ENCODE results near the gene PIK3R2. TPM values are rescaled to one million over a fixed set of nuclear protein-coding genes. Genes with fewer than 3 reads are reported as not detected.

The PIK3R2 gene
- total and polyA plus RNA-seq, 4 donors = 14.1 to 134 (median 76.1) TPM

- Histone ChIP-seq H3K9me3 (ENCODE audit: control insufficient read depth, insufficient read depth, low read length) (no peaks in the 10 kb centered on the region), H3K27ac (ENCODE audit: low read depth, low read length) (no peak overlapping the region), H3K27me3 (ENCODE audit: control insufficient read depth, insufficient read depth, low read length) (no peaks in the 10 kb centered on the region), H3K4me3 (ENCODE audit: low read depth, low read length) (no peak overlapping the region), H3K36me3 (ENCODE audit: control insufficient read depth, insufficient read depth, low read length) (peaks cover 68% of the 10 kb centered on the region), H3K4me1 (ENCODE audit: control insufficient read depth, insufficient read depth, low read length) (no peaks in the 10 kb centered on the region)
- 93% methylated on average over 18 of the region's 18 CpGs for WGBS (ENCODE audit: insufficient coverage)
- no peak for DNase-seq (ENCODE audit: low read depth in 4 of 6, low spot score in 6 of 6)
Measured at GRCh38 chr19:18135712-18136584, 17.0 kb upstream of the PIK3R2 start.

DNA sequence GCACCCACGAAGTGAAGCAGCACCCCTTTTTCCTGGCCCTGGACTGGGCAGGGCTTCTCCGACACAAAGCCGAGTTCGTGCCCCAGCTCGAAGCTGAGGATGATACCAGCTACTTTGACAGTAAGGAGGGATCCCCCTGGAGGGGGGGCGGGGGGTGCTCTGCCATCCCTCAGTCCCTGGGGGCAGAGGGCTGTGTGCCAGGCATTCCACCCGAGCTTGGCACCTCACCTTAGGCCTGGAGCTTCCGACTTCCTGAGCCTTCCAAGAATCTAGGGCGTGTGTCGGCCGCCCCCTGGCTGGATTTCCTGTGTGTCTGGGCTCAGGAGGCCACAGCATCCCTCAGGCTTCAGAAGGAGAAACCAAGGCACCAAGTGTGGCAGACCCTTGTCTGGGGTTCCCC, 15.7 kb upstream of the PIK3R2 start:
- H3K9me3 ChIP-seq (ENCODE audit: control insufficient read depth, insufficient read depth, low read length) = no peaks in the 10 kb centered on the region
- no peak for DNase-seq (ENCODE audit: low read depth in 4 of 6, low spot score in 6 of 6)
- H3K4me1 ChIP-seq (ENCODE audit: control insufficient read depth, insufficient read depth, low read length) = no peaks in the 10 kb centered on the region
- H3K27ac ChIP-seq (ENCODE audit: low read depth, low read length) = no peak overlapping the region
- peaks cover 70% of the 10 kb centered on the region for H3K36me3 ChIP-seq (ENCODE audit: control insufficient read depth, insufficient read depth, low read length)
- H3K4me3 ChIP-seq (ENCODE audit: low read depth, low read length) = no peak overlapping the region
- H3K27me3 ChIP-seq (ENCODE audit: control insufficient read depth, insufficient read depth, low read length) = no peaks in the 10 kb centered on the region
- 93% methylated on average over 11 of the region's 11 CpGs for WGBS (ENCODE audit: insufficient coverage)

DNA sequence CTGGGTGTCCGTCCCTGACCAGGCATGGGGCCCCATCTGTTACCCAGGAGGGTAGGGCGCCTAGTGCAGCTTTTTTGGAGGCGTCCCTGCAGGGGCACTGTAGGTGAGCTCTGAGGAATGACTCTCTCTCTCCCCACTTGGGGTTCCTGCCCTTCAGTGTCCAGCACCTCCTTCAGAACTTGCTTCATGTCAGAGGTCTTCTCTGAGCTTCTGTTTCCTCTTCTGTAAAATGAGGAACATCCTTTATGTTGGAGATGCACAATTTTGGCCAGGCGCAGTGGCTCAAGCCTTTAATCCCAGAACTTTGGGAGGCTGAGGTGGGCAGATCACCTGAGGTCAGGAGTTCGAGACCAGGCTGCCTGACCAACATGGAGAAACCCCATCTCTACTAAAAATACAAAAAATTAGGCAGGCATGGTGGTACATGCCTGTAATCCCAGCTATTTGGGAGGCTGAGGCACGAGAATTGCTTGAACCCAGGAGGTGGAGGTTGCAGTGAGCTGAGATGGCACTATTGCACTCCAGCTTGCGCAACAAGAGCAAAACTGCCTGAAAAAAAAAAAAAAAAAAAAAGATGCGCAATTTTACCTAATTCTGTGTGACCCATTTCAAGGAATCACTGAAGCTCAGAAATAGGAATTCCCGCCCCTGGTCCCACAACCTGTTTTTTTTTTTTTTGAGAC, 15.2 kb upstream of the PIK3R2 start:
- no peak for DNase-seq (ENCODE audit: low read depth in 4 of 6, low spot score in 6 of 6)
- no peaks in the 10 kb centered on the region for H3K4me1 ChIP-seq (ENCODE audit: control insufficient read depth, insufficient read depth, low read length)
- H3K9me3 ChIP-seq (ENCODE audit: control insufficient read depth, insufficient read depth, low read length) = no peaks in the 10 kb centered on the region
- H3K27ac ChIP-seq (ENCODE audit: low read depth, low read length) = no peak overlapping the region
- WGBS (ENCODE audit: insufficient coverage) = 95% methylated on average over 7 of the region's 9 CpGs
- H3K4me3 ChIP-seq (ENCODE audit: low read depth, low read length) = no peak overlapping the region
- no peaks in the 10 kb centered on the region for H3K27me3 ChIP-seq (ENCODE audit: control insufficient read depth, insufficient read depth, low read length)
- H3K36me3 ChIP-seq (ENCODE audit: control insufficient read depth, insufficient read depth, low read length) = peaks cover 71% of the 10 kb centered on the region

DNA sequence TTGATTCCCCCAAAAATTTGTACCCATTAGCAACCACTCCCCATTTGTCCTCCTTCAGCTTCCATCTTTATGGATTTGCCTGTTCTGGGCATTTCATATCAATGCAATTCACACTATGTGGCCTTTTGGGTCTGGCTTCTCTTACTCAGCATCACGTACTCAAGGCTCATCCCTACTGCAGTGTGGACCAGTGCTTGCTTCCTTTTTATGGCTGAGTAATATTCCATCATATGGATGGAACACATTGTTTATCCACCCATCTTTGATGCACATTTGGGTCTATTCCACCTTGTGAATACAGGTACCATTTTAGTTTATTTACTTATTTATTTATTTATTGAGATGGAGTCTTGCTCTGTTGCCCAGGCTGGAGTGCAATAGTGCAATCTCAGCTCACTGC, 12.5 kb upstream of the PIK3R2 start:
- Histone ChIP-seq H3K36me3 (ENCODE audit: control insufficient read depth, insufficient read depth, low read length) (peaks cover 76% of the 10 kb centered on the region), H3K27ac (ENCODE audit: low read depth, low read length) (no peak overlapping the region), H3K4me3 (ENCODE audit: low read depth, low read length) (no peak overlapping the region), H3K27me3 (ENCODE audit: control insufficient read depth, insufficient read depth, low read length) (no peaks in the 10 kb centered on the region), H3K9me3 (ENCODE audit: control insufficient read depth, insufficient read depth, low read length) (no peaks in the 10 kb centered on the region), H3K4me1 (ENCODE audit: control insufficient read depth, insufficient read depth, low read length) (no peaks in the 10 kb centered on the region)
- WGBS (ENCODE audit: insufficient coverage) = no CpG with 5 or more reads among the region's 1 CpG
- no peak for DNase-seq (ENCODE audit: low read depth in 4 of 6, low spot score in 6 of 6)

DNA sequence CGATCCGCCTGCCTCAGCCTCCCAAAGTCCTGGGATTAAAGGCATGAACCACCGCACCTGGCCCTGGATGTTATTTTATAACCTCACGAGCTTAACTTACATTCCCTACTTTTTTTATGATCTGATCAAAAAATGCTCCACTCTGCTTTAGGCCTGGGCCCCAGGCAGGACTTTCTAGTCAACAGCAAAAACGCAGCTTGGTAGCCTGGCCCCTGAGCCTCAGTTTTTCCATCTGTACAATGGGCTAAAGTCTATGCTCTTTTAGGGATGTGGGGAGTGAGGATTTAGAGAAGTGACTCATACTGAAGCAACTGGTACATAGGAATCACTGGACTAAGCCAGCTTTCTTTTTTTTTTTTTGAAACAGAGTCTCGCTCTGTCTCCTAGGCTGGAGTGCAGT, 11.9 kb upstream of the PIK3R2 start:
- Histone ChIP-seq H3K9me3 (ENCODE audit: control insufficient read depth, insufficient read depth, low read length) (no peaks in the 10 kb centered on the region), H3K4me1 (ENCODE audit: control insufficient read depth, insufficient read depth, low read length) (no peaks in the 10 kb centered on the region), H3K27ac (ENCODE audit: low read depth, low read length) (no peak overlapping the region), H3K36me3 (ENCODE audit: control insufficient read depth, insufficient read depth, low read length) (peaks cover 76% of the 10 kb centered on the region), H3K27me3 (ENCODE audit: control insufficient read depth, insufficient read depth, low read length) (no peaks in the 10 kb centered on the region), H3K4me3 (ENCODE audit: low read depth, low read length) (no peak overlapping the region)
- 98% methylated on average over 5 of the region's 6 CpGs for WGBS (ENCODE audit: insufficient coverage)
- DNase-seq (ENCODE audit: low read depth in 4 of 6, low spot score in 6 of 6) = no peak

GRCh38 chr19:18143902-18144301, 9.1 kb upstream of the PIK3R2 start:
- DNase-seq (ENCODE audit: low read depth in 4 of 6, low spot score in 6 of 6) = no peak

DNA sequence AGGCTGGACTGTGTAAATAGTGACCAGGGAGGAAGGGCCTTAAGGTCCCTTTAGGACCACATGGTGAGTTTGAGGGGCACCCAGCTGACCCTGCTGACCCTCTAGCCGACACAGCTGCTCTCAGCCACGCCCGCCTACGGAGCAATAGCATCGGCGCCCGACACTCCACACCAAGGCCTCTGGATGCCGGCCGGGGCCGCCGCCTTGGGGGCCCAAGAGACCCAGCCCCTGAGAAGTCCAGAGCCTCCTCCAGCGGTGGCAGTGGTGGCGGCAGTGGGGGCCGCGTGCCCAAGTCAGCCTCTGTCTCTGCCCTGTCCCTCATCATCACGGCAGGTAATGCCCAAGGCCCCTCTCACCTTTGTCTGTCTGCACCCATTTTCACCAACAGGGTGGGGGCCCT, 8.6 kb upstream of the PIK3R2 start:
- 96% methylated on average over 7 of the region's 16 CpGs for WGBS (ENCODE audit: insufficient coverage)
- no peaks in the 10 kb centered on the region for H3K27me3 ChIP-seq (ENCODE audit: control insufficient read depth, insufficient read depth, low read length)
- DNase-seq (ENCODE audit: low read depth in 4 of 6, low spot score in 6 of 6) = no peak
- H3K9me3 ChIP-seq (ENCODE audit: control insufficient read depth, insufficient read depth, low read length) = no peaks in the 10 kb centered on the region
- H3K4me3 ChIP-seq (ENCODE audit: low read depth, low read length) = no peak overlapping the region
- H3K4me1 ChIP-seq (ENCODE audit: control insufficient read depth, insufficient read depth, low read length) = no peaks in the 10 kb centered on the region
- H3K36me3 ChIP-seq (ENCODE audit: control insufficient read depth, insufficient read depth, low read length) = peaks cover 83% of the 10 kb centered on the region
- H3K27ac ChIP-seq (ENCODE audit: low read depth, low read length) = no peak overlapping the region

More at GRCh38 chr19:18143902-18144301, 9.1 kb upstream of the PIK3R2 start:
- H3K27ac ChIP-seq (ENCODE audit: low read depth, low read length) = no peak overlapping the region
- no peak overlapping the region for H3K4me3 ChIP-seq (ENCODE audit: low read depth, low read length)
- WGBS (ENCODE audit: insufficient coverage) = 100% methylated on average over 2 of the region's 3 CpGs
- H3K27me3 ChIP-seq (ENCODE audit: control insufficient read depth, insufficient read depth, low read length) = no peaks in the 10 kb centered on the region
- H3K36me3 ChIP-seq (ENCODE audit: control insufficient read depth, insufficient read depth, low read length) = peaks cover 82% of the 10 kb centered on the region
- H3K4me1 ChIP-seq (ENCODE audit: control insufficient read depth, insufficient read depth, low read length) = no peaks in the 10 kb centered on the region
- H3K9me3 ChIP-seq (ENCODE audit: control insufficient read depth, insufficient read depth, low read length) = no peaks in the 10 kb centered on the region

DNA sequence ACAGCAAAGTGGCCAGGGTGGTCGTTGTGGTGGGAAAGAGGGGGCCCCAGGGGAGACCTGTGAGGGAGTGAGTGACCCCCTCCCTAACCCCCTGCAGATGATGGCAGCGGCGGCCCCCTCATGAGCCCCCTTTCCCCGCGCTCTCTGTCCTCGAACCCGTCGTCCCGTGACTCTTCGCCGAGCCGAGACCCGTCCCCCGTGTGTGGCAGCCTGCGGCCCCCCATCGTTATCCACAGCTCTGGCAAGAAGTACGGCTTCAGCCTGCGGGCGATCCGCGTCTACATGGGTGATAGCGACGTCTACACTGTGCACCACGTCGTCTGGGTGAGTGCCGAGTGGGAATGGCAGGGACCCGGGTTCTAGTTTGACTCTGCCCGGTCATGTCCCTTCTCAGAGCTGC, 8.1 kb upstream of the PIK3R2 start:
- Histone ChIP-seq H3K9me3 (ENCODE audit: control insufficient read depth, insufficient read depth, low read length) (no peaks in the 10 kb centered on the region), H3K4me1 (ENCODE audit: control insufficient read depth, insufficient read depth, low read length) (no peaks in the 10 kb centered on the region), H3K36me3 (ENCODE audit: control insufficient read depth, insufficient read depth, low read length) (peaks cover 86% of the 10 kb centered on the region), H3K27me3 (ENCODE audit: control insufficient read depth, insufficient read depth, low read length) (no peaks in the 10 kb centered on the region), H3K4me3 (ENCODE audit: low read depth, low read length) (no peak overlapping the region), H3K27ac (ENCODE audit: low read depth, low read length) (no peak overlapping the region)
- 95% methylated on average over 27 of the region's 28 CpGs for WGBS (ENCODE audit: insufficient coverage)
- DNase-seq (ENCODE audit: low read depth in 4 of 6, low spot score in 6 of 6) = no peak

DNA sequence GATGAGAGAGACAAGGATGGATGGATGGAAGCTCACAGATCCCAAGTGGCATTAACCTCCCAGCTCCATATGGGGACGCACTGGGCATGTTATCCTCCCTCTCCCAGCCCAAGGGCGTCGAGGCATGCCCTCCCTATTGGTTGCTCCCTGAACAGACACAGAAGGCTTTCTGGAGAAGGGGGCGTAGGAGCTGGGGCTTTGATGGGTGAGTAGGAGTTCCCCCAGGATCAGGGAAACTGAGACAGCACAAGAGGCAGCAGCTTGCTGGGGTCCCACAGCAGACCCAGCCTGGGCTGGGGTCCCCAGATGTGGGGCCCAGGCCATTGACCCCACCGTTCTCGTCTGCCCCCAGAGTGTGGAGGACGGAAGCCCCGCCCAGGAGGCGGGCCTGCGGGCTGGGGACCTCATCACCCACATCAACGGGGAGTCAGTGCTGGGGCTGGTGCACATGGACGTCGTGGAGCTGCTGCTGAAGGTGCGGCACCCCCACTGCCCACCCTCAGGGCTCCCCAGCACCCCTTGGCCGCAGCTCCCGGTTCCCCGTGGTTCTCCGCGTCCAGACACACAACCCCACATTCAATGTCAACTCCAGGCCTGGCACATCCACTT, 7.5 kb upstream of the PIK3R2 start:
- Histone ChIP-seq H3K27me3 (ENCODE audit: control insufficient read depth, insufficient read depth, low read length) (no peaks in the 10 kb centered on the region), H3K36me3 (ENCODE audit: control insufficient read depth, insufficient read depth, low read length) (peaks cover 90% of the 10 kb centered on the region), H3K4me3 (ENCODE audit: low read depth, low read length) (no peak overlapping the region), H3K9me3 (ENCODE audit: control insufficient read depth, insufficient read depth, low read length) (no peaks in the 10 kb centered on the region), H3K27ac (ENCODE audit: low read depth, low read length) (no peak overlapping the region), H3K4me1 (ENCODE audit: control insufficient read depth, insufficient read depth, low read length) (no peaks in the 10 kb centered on the region)
- DNase-seq (ENCODE audit: low read depth in 4 of 6, low spot score in 6 of 6) = no peak
- WGBS (ENCODE audit: insufficient coverage) = 93% methylated on average over 16 of the region's 19 CpGs
